ENCODE measurements around the gene CLEC16A.
"Not testable (repeated sequence)": the region's sequence is repeated elsewhere in the genome, so short reads cannot be mapped to it uniquely, and the experiment has no call there.

CLEC16A gene

GRCh38 chr16:11100239-11100750, 155.9 kb downstream of the CLEC16A start:
- DNase-seq (ENCODE audit: low read depth), result no peak

GRCh38 chr16:11101283-11101682, 156.9 kb downstream of the CLEC16A start:
- DNase-seq (ENCODE audit: low read depth), result no peak

- no peak for DNase-seq (ENCODE audit: low read depth)
Observed at GRCh38 chr16:11101695-11102522, 157.5 kb downstream of the CLEC16A start.

- no peak for DNase-seq (ENCODE audit: low read depth)
Observed at GRCh38 chr16:11102523-11102898, 158.1 kb downstream of the CLEC16A start.

GRCh38 chr16:11103301-11103700, 158.9 kb downstream of the CLEC16A start:
- not testable (repeated sequence) for DNase-seq (ENCODE audit: low read depth)

- DNase-seq (ENCODE audit: low read depth), result no peak
Observed at GRCh38 chr16:11104168-11105037, 160.0 kb downstream of the CLEC16A start.

GRCh38 chr16:11105038-11105903, 160.9 kb downstream of the CLEC16A start:
- DNase-seq (ENCODE audit: low read depth), result no peak

GRCh38 chr16:11106726-11107125, 162.4 kb downstream of the CLEC16A start:
- DNase-seq (ENCODE audit: low read depth), result no peak

- DNase-seq (ENCODE audit: low read depth), result no peak
Observed at GRCh38 chr16:11107780-11108465, 163.6 kb downstream of the CLEC16A start.

GRCh38 chr16:11108466-11108805, 164.1 kb downstream of the CLEC16A start:
- DNase-seq (ENCODE audit: low read depth), result no peak

GRCh38 chr16:11109566-11109965, 165.2 kb downstream of the CLEC16A start:
- no peak for DNase-seq (ENCODE audit: low read depth)

GRCh38 chr16:11111150-11111549, 166.8 kb downstream of the CLEC16A start:
- no peak for DNase-seq (ENCODE audit: low read depth)

GRCh38 chr16:11111856-11112634, 167.7 kb downstream of the CLEC16A start:
- no peak for DNase-seq (ENCODE audit: low read depth)

- no peak for DNase-seq (ENCODE audit: low read depth)
Observed at GRCh38 chr16:11112723-11113348, 168.5 kb downstream of the CLEC16A start.

- DNase-seq (ENCODE audit: low read depth), result no peak
Observed at GRCh38 chr16:11114366-11115164, 170.2 kb downstream of the CLEC16A start.

- DNase-seq (ENCODE audit: low read depth), result no peak
Observed at GRCh38 chr16:11117576-11118211, 173.3 kb downstream of the CLEC16A start.

GRCh38 chr16:11118479-11118878, 174.1 kb downstream of the CLEC16A start:
- DNase-seq (ENCODE audit: low read depth), result no peak

GRCh38 chr16:11121083-11121608, 176.8 kb downstream of the CLEC16A start:
- DNase-seq (ENCODE audit: low read depth), result no peak

Measured in activated T-helper 1 cell treated with Interleukin-2 at 50 U/mL for 16 hours (primary cell).